ENCODE measurements around the gene MARS1.
A peak's percentile ranks its signal among the peaks of the same experiment; 100 is the strongest.
"Not testable (repeated sequence)": the region's sequence is repeated elsewhere in the genome, so short reads cannot be mapped to it uniquely, and the experiment has no call there.

The MARS1 gene

GRCh38 chr12:57487597-57488401 lies at the start of gene MARS1:
MARS1 (plus strand) TSS chr12:57488068; CDS start chr12:57488091, 23 bp downstream.
- peak; percentile 87 for FAIRE-seq
- DNase-seq (ENCODE audit: insufficient read length, low spot score): peak; percentile 90

- FAIRE-seq (no peak), DNase-seq (ENCODE audit: insufficient read length, low spot score) (no peak)
Observed at GRCh38 chr12:57438400-57438799, 49.5 kb upstream of the MARS1 start.

GRCh38 chr12:57439762-57440266 lies 48.1 kb upstream of the MARS1 start:
- FAIRE-seq: no peak
- no peak for DNase-seq (ENCODE audit: insufficient read length, low spot score)

DNA sequence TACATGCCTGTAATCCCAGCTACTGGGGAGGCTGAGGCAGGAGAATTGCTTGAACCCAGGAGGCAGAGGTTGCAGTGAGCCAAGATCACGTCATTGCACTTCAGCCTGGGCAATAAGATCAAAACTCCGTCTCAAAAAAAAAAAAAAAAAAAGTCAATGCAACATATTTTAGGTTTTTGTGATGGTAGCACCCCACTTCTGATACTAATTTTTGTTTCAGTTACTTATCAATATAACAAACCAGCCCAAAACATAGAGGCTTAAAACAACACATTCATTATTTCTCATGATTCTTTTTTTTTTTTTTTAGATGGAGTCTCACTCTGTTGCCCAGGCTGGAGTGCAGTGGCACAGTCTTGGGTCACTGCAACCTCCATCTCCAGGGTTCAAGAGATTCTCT lies 46.5 kb upstream of the MARS1 start:
- not testable (repeated sequence) for FAIRE-seq

GRCh38 chr12:57441846-57442427 lies 45.9 kb upstream of the MARS1 start:
- no peak for FAIRE-seq
- no peak for DNase-seq (ENCODE audit: insufficient read length, low spot score)

More for the DNA sequence above, 46.5 kb upstream of the MARS1 start:
- DNase-seq (ENCODE audit: insufficient read length, low spot score): not testable (repeated sequence)

GRCh38 chr12:57444337-57444736 lies 43.5 kb upstream of the MARS1 start:
- not testable (repeated sequence) for DNase-seq (ENCODE audit: insufficient read length, low spot score); FAIRE-seq

DNA sequence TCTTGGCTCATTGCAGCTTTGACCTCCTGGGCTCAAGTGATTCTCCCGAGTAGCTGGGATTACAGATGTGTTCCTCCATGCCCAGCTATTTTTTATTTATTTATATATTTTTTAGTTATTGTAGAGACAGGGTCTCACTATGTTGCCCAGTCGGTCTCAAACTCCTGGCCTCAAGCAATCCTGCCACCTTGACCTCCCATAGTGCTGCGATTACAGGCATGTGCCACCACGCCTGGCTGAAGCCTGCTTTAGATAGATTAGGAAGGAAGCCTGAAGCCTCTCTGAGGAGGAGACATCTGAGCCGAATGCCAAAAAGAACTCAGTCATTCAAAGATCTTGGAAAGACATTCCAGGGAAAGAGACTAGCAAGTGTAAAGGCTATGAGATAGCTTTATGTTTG lies 43.1 kb upstream of the MARS1 start:
- no peak for FAIRE-seq
- DNase-seq (ENCODE audit: insufficient read length, low spot score): no peak

- no peak for FAIRE-seq
- no peak for DNase-seq (ENCODE audit: insufficient read length, low spot score)
Observed at GRCh38 chr12:57446292-57446960, 41.4 kb upstream of the MARS1 start.

DNA sequence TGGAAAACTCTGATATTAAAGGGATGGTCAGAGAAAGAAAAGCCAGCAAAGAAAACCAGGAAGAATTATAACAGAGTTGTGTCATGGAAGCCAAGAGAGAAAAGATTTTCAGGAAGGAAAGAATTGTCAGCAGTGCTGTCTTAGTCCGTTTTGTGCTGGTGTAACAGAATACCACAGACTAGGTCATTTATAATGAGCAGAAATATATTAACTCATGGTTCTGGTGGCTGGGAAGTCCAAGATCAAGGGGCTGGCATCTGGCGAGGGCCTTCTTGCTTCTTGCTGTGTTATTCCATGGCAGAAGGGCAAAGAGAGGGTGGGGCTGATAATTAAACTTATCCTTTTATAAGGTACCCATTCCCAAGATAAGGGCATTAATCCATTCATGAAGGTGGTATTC lies 39.2 kb upstream of the MARS1 start:
- FAIRE-seq: no peak
- no peak for DNase-seq (ENCODE audit: insufficient read length, low spot score)

- DNase-seq (ENCODE audit: insufficient read length, low spot score) (no peak), FAIRE-seq (no peak)
Observed at GRCh38 chr12:57449375-57449774, 38.5 kb upstream of the MARS1 start.

DNA sequence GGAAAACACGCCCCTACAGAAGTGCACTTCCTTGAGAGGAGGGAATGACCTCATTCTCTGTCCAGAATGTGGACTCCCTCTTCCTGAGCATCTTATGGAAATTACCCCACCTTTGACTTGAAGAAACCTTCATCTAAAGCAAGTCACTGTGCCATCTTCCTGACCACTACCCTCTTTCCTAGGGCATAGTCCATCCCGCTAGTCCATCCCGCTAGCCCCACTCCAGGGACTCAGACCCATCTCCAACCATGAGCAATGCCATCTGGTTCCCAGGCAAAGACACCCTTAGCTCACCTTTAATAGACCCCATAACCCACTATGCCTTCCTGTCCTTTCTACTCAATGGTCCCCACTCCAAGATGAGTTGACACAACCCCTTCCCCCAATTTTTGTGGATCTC lies 37.8 kb upstream of the MARS1 start:
- no peak for FAIRE-seq

DNA sequence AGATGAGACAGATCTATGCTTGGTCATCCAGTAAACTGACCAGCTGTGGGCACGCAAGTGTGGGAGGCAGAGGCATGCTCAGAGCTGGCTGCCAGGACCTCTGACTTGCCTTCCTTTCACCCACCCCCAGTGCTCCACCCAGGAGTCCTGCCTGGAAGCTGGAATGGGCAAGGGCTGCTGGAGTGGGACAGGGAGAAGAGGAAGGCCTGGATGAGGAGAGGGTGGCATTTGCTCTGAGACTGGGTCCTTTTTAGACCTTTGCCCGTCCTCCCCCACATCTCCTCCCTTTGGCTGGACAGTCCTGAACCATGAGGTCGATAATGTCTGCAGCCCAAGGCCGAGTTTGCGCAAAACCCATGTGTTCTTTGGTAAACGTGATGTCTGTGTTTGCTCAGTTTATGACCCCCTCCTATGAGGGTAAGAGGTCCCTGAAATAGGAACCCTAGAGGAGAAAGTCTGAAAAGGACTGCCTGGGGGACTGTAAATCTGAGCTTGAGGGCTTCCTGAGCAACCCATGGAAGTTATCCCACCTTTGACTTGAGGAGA lies 36.6 kb upstream of the MARS1 start:
- DNase-seq (ENCODE audit: insufficient read length, low spot score): no peak

More for the DNA sequence above, 37.8 kb upstream of the MARS1 start:
- DNase-seq (ENCODE audit: insufficient read length, low spot score): no peak

GRCh38 chr12:57452181-57452936 lies 35.5 kb upstream of the MARS1 start:
- DNase-seq (ENCODE audit: insufficient read length, low spot score) (no peak), FAIRE-seq (peak; percentile 18)

More for the DNA sequence above, 36.6 kb upstream of the MARS1 start:
- no peak for FAIRE-seq

- DNase-seq (ENCODE audit: insufficient read length, low spot score) (no peak), FAIRE-seq (peak; percentile 8)
Observed at GRCh38 chr12:57452937-57453509, 34.8 kb upstream of the MARS1 start.

DNA sequence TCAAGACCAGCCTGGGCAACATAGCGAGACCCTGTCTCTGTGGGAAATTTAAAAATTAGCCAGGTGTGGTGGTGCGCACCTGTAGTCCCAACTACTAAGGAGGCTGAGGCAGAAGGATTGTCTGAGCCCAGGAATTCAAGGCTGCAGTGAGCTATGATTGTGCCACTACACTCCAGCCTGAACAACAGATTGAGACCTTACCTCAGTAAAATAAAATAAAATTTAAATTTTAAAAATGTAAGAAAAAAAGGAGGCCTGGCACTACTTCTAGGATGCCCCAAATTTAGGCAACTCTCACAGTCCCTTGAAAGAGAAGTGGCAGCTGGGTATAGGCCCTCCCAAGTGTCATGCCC lies 33.7 kb upstream of the MARS1 start:
- FAIRE-seq: no peak
- no peak for DNase-seq (ENCODE audit: insufficient read length, low spot score)

- FAIRE-seq (no peak), DNase-seq (ENCODE audit: insufficient read length, low spot score) (no peak)
Observed at GRCh38 chr12:57454566-57455373, 33.1 kb upstream of the MARS1 start, which contains the start of gene INHBE. INHBE (plus strand) TSS chr12:57455307; CDS start chr12:57455537, 230 bp downstream.

DNA sequence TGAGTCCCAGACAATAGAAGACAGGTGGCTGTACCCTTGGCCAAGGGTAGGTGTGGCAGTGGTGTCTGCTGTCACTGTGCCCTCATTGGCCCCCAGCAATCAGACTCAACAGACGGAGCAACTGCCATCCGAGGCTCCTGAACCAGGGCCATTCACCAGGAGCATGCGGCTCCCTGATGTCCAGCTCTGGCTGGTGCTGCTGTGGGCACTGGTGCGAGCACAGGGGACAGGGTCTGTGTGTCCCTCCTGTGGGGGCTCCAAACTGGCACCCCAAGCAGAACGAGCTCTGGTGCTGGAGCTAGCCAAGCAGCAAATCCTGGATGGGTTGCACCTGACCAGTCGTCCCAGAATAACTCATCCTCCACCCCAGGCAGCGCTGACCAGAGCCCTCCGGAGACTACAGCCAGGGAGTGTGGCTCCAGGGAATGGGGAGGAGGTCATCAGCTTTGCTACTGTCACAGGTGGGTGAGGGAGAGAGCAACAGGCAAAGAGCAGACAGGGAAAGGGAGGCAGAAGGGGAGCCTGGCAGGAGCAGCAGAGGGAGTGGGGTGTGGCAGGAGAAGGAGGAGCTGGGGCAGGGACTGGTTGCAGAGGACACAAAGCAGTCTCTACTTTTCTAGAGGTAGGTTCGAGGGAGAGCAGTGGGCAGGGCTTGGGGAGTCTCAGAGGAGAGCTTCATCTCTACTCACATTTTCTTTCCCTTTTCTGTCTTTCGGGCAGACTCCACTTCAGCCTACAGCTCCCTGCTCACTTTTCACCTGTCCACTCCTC lies 32.3 kb upstream of the MARS1 start:
- FAIRE-seq: no peak
- no peak for DNase-seq (ENCODE audit: insufficient read length, low spot score)

GRCh38 chr12:57456145-57456700 lies 31.6 kb upstream of the MARS1 start:
- DNase-seq (ENCODE audit: insufficient read length, low spot score) (peak; percentile 35), FAIRE-seq (peak; percentile 70)
